Uterus (tissue), 2 donors: ENCODE results near the gene HIPK2.

Source experiments
- POLR2A ChIP-seq, 2 donors: fragments of 450-650 bp; IDR thresholded peaks; one replicate each; pipeline ENCODE4 v1.6.1; 2016; ENCODE audit warnings: antibody characterized with exemption in 2 of 2, mild to moderate bottlenecking in 1 of 2, moderate library complexity in 1 of 2
- TF ChIP-seq, protein P1 (sequence below), 4 experiments: fragments of 200-600 bp in 2 of 4; fragments of 450-650 bp in 2 of 4; sonication (generic) in 2 of 4; IDR thresholded peaks; one replicate each; pipeline ENCODE4 v1.5.1; 2016 to 2019; ENCODE audit warnings: antibody characterized with exemption in 4 of 4, mild to moderate bottlenecking in 2 of 4, moderate library complexity in 1 of 4

DNA sequence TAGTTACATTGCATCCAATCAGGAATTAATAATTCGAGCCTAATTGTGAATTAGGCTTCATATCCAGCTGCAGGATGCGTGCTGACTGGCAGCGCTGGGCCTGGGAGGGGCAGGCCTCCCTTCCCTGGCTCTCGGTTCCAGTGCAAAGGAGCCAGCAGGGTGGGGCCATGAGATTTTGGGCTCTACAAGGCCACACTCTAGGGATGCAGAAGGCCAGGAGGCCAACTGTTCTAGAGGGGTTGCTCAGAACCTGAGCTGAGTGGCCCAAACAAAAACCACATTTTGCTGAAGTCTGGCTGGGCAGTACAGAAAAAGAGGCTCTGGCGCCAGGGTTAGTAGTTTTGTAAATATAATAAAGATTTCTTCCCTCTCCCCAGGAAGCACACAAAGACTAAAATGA, 182.0 kb downstream of the HIPK2 start:
- TF ChIP-seq, protein P1, sequence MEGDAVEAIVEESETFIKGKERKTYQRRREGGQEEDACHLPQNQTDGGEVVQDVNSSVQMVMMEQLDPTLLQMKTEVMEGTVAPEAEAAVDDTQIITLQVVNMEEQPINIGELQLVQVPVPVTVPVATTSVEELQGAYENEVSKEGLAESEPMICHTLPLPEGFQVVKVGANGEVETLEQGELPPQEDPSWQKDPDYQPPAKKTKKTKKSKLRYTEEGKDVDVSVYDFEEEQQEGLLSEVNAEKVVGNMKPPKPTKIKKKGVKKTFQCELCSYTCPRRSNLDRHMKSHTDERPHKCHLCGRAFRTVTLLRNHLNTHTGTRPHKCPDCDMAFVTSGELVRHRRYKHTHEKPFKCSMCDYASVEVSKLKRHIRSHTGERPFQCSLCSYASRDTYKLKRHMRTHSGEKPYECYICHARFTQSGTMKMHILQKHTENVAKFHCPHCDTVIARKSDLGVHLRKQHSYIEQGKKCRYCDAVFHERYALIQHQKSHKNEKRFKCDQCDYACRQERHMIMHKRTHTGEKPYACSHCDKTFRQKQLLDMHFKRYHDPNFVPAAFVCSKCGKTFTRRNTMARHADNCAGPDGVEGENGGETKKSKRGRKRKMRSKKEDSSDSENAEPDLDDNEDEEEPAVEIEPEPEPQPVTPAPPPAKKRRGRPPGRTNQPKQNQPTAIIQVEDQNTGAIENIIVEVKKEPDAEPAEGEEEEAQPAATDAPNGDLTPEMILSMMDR (IDR thresholded peaks at IDR 0.05) = no peak
- no peak for TF ChIP-seq POLR2A (IDR thresholded peaks at IDR 0.05)
